ENCODE measurements around the gene SERPINB11.

- TF ChIP-seq POLR2A (IDR thresholded peaks at IDR 0.05) = no peak
- TF ChIP-seq POLR2AphosphoS5 (IDR thresholded peaks at IDR 0.05) = no peak
Observed at GRCh38 chr18:63765837-63766236, 63.1 kb downstream of the SERPINB11 start.
